DLD1 (cell line): ENCODE measurements around the gene ANAPC16.

ENCODE experiments used
- in situ Hi-C: cut with HindIII; loops from 2 replicates; pipeline ENCODE4 v1.10.0; 2017; ENCODE audit warnings: low sequenced_read_pairs

Gene ANAPC16

GRCh38 chr10:72277340-72277995, 61.7 kb downstream of the ANAPC16 start:
- in situ Hi-C loops, result loop anchor here (5.0 kb wide), 1 partner anchor 45 kb away; no protein-coding TSS in a partner anchor

- in situ Hi-C loops, result loop anchor here (5.0 kb wide), 1 partner anchor 44 kb away; no protein-coding TSS in a partner anchor
Measured at GRCh38 chr10:72277996-72278667, 62.3 kb downstream of the ANAPC16 start.

GRCh38 chr10:72278668-72279393, 63.0 kb downstream of the ANAPC16 start:
- in situ Hi-C loops, result loop anchor here (5.0 kb wide), 1 partner anchor 43 kb away; no protein-coding TSS in a partner anchor

- in situ Hi-C loops, result loop anchor here (5.0 kb wide), 1 partner anchor 43 kb away; no protein-coding TSS in a partner anchor
Measured at GRCh38 chr10:72279587-72279986, 63.8 kb downstream of the ANAPC16 start.

- in situ Hi-C loops, result no loop called here
Measured at GRCh38 chr10:72283131-72283530, 67.3 kb downstream of the ANAPC16 start.
